Activated CD4-positive, alpha-beta T cell treated with anti-CD3 and anti-CD28 coated beads, Interleukin-2, amount 10 ng/mL, durations not matched to agents 7 days and 5 days (primary cell): ENCODE data around the gene ANGPT4. TPM values are rescaled to one million over a fixed set of nuclear protein-coding genes. Genes with fewer than 3 reads are reported as not detected.

Source experiments
- CTCF ChIA-PET: fragments of 350-600 bp; sonication (Branson Sonifier 250); formaldehyde crosslinking; loops from one replicate; lab custom pipeline; 2021; ENCODE audit warnings: antibody characterized with exemption; lab: Charles Lee
- POLR2A ChIA-PET: fragments of 350-600 bp; sonication (Branson Sonifier 250); formaldehyde crosslinking; loops from one replicate; lab custom pipeline; 2021; ENCODE audit warnings: antibody characterized with exemption; lab: Charles Lee
- DNase-seq: peaks from one replicate; pipeline ENCODE4 v3.0.0-alpha.2; 2020
- H3K27ac Mint-ChIP-seq: one replicate; pipeline ENCODE4 v1.8.0; 2021; ENCODE audit warnings: mild to moderate bottlenecking, moderate library complexity, mixed read lengths
- H3K27me3 Mint-ChIP-seq: one replicate; pipeline ENCODE4 v1.8.0; 2021; ENCODE audit warnings: mixed read lengths
- H3K36me3 Mint-ChIP-seq: one replicate; pipeline ENCODE4 v1.8.0; 2021; ENCODE audit warnings: low read depth, mixed read lengths
- H3K4me1 Mint-ChIP-seq: one replicate; pipeline ENCODE4 v1.8.0; 2021; ENCODE audit warnings: mixed read lengths
- H3K4me3 Mint-ChIP-seq: one replicate; pipeline ENCODE4 v1.8.0; 2021; ENCODE audit warnings: mild to moderate bottlenecking, moderate library complexity, mixed read lengths
- H3K9me3 Mint-ChIP-seq: one replicate; pipeline ENCODE4 v1.8.0; 2021; ENCODE audit warnings: mixed read lengths
- total RNA-seq, 2 experiments: library from RNA; stranded (reverse); gene quantifications; one replicate each; pipeline ENCODE4 v1.2.3, GENCODE V29; 2021

The ANGPT4 gene
- total RNA-seq, 2 experiments from 2014 or later = not detected

DNA sequence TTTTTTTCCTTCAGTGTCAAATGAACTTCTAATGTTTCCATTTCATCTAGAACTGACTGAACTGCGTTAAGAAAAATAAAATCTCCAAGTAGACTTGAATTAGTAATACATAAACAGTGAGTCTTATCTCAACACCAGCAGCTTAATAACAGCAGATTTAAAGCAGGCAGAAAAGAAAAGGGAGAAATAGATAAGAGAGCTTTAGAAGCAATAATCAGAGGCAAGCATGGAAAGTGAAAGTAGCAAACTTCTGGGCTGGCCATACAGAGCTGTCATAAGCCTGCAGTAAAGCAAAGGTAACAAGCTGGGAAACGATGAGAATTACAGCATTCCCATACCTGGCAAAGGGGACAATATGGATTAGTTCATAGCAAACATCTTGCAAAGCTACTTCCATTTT is 16.9 kb upstream of the ANGPT4 start:
- peaks cover 14% of the 10 kb centered on the region for H3K9me3 Mint-ChIP-seq
- H3K27me3 Mint-ChIP-seq = peaks cover 2% of the 10 kb centered on the region
- no peak overlapping the region for H3K27ac Mint-ChIP-seq
- POLR2A ChIA-PET = no interaction called here
- peaks cover 3% of the 10 kb centered on the region for H3K36me3 Mint-ChIP-seq
- H3K4me3 Mint-ChIP-seq = no peak overlapping the region
- no peak for DNase-seq
- H3K4me1 Mint-ChIP-seq = no peaks in the 10 kb centered on the region
- CTCF ChIA-PET = no interaction called here

GRCh38 chr20:931401-931800 is 15.3 kb upstream of the ANGPT4 start:
- peaks cover 14% of the 10 kb centered on the region for H3K9me3 Mint-ChIP-seq
- no peak for DNase-seq
- H3K4me1 Mint-ChIP-seq = no peaks in the 10 kb centered on the region
- POLR2A ChIA-PET = no interaction called here
- peaks cover 10% of the 10 kb centered on the region for H3K27me3 Mint-ChIP-seq
- no peak overlapping the region for H3K4me3 Mint-ChIP-seq
- CTCF ChIA-PET = no interaction called here
- peaks cover 3% of the 10 kb centered on the region for H3K36me3 Mint-ChIP-seq
- H3K27ac Mint-ChIP-seq = no peak overlapping the region

- ChIA-PET POLR2A (no interaction called here), CTCF (interaction anchor here (0.9 kb wide), 1 partner anchor 12 kb away, joined by 3 read pairs; no protein-coding TSS in a partner anchor)
- Mint-ChIP-seq H3K9me3 (peaks cover 12% of the 10 kb centered on the region), H3K4me3 (no peak overlapping the region), H3K27me3 (peaks cover 10% of the 10 kb centered on the region), H3K36me3 (peaks cover under 1% of the 10 kb centered on the region), H3K27ac (no peak overlapping the region), H3K4me1 (no peaks in the 10 kb centered on the region)
- no peak for DNase-seq
These were observed 10.5 kb upstream of the ANGPT4 start for GRCh38 chr20:926670-927069.

- ChIA-PET CTCF (no interaction called here), POLR2A (no interaction called here)
- peaks cover 4% of the 10 kb centered on the region for H3K9me3 Mint-ChIP-seq
- no peak overlapping the region for H3K4me3 Mint-ChIP-seq
- no peak for DNase-seq
- peaks cover 10% of the 10 kb centered on the region for H3K27me3 Mint-ChIP-seq
- no peak overlapping the region for H3K27ac Mint-ChIP-seq
- H3K4me1 Mint-ChIP-seq = no peaks in the 10 kb centered on the region
- H3K36me3 Mint-ChIP-seq = no peaks in the 10 kb centered on the region
These were observed 9.4 kb upstream of the ANGPT4 start for GRCh38 chr20:925516-925915.

DNA sequence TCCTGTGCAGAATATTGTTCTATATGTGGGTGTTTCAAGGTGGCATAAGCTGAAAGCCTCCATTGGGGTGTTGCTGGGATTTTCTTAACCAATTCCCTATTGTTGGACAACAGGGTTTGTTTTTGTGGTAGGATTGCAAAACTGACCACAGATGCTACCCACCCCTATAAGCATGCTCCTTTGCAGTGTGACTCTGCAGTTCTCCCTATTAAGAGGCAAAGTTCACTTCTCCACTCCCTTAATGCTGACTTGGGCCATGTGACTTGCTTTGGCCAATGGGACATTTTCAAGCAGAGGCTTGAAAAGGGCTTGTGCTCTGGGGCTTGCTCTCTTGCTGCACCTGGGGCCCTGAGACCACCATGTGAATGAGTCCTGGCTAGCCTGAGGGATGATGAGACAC is 8.5 kb upstream of the ANGPT4 start:
- no peak overlapping the region for H3K27ac Mint-ChIP-seq
- CTCF ChIA-PET = no interaction called here

GRCh38 chr20:922781-923180 is 6.6 kb upstream of the ANGPT4 start:
- Mint-ChIP-seq H3K4me1 (no peaks in the 10 kb centered on the region), H3K4me3 (no peak overlapping the region), H3K27me3 (peaks cover 8% of the 10 kb centered on the region), H3K36me3 (no peaks in the 10 kb centered on the region), H3K9me3 (no peaks in the 10 kb centered on the region), H3K27ac (no peak overlapping the region)
- CTCF ChIA-PET = interaction anchor here (0.5 kb wide), 1 partner anchor 980 kb away, joined by 3 read pairs; no protein-coding TSS in a partner anchor
- POLR2A ChIA-PET = no interaction called here
- no peak for DNase-seq

More for the DNA sequence above, 8.5 kb upstream of the ANGPT4 start:
- Mint-ChIP-seq H3K27me3 (peaks cover 10% of the 10 kb centered on the region), H3K9me3 (no peaks in the 10 kb centered on the region), H3K4me1 (no peaks in the 10 kb centered on the region), H3K4me3 (no peak overlapping the region), H3K36me3 (no peaks in the 10 kb centered on the region)
- no peak for DNase-seq
- POLR2A ChIA-PET = no interaction called here

DNA sequence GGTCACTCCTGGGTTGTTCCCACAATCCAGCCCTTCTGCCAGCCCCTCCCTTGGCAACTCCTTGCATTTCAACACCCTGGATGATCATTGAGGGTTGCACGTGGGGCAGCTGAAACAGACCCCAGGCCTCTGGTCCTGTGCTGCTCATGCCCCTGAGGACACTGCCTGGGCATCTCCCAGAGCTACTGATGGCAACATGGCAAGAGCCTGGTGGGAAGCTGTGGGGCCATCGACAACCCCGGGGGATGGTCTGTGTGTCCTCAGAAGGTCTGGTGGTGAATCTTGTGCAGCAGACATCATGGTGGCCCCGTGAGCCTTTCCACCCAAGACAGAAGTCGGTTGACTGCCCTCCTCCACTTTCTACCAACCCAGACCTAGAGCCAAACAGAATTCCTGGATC is 4.9 kb upstream of the ANGPT4 start:
- Mint-ChIP-seq H3K4me1 (no peaks in the 10 kb centered on the region), H3K36me3 (no peaks in the 10 kb centered on the region), H3K9me3 (no peaks in the 10 kb centered on the region), H3K27ac (no peak overlapping the region), H3K4me3 (no peak overlapping the region), H3K27me3 (peaks cover 3% of the 10 kb centered on the region)
- no peak for DNase-seq
- CTCF ChIA-PET = no interaction called here
- POLR2A ChIA-PET = no interaction called here

DNA sequence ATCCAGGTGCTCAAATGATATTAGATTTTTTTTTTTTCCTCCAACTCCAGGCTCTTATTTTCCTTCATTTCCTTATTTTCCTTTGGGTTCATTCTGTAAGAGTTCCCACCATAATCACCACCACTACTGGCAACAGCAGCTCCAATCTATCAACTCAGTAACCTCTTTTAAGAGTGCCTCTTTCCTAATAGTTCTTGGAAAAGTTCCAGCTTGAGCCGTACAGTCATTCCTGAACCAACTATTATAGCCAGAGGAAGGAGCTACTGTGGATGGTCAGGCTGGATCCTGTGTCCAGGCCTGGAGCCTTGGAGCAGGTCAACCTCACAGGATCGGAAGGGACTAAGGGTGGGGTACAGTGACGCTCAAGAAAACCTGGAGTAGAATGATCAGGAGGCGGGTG is 4.2 kb upstream of the ANGPT4 start:
- no peaks in the 10 kb centered on the region for H3K36me3 Mint-ChIP-seq
- no peak for DNase-seq
- peaks cover 3% of the 10 kb centered on the region for H3K27me3 Mint-ChIP-seq
- H3K4me1 Mint-ChIP-seq = no peaks in the 10 kb centered on the region
- ChIA-PET POLR2A (no interaction called here), CTCF (no interaction called here)
- H3K9me3 Mint-ChIP-seq = no peaks in the 10 kb centered on the region
- no peak overlapping the region for H3K27ac Mint-ChIP-seq
- H3K4me3 Mint-ChIP-seq = no peak overlapping the region

GRCh38 chr20:919491-919916 is 3.4 kb upstream of the ANGPT4 start:
- no peak for DNase-seq
- H3K4me3 Mint-ChIP-seq = no peak overlapping the region
- no peaks in the 10 kb centered on the region for H3K9me3 Mint-ChIP-seq
- ChIA-PET CTCF (no interaction called here), POLR2A (no interaction called here)
- no peaks in the 10 kb centered on the region for H3K36me3 Mint-ChIP-seq
- peaks cover 7% of the 10 kb centered on the region for H3K27me3 Mint-ChIP-seq
- no peak overlapping the region for H3K27ac Mint-ChIP-seq
- H3K4me1 Mint-ChIP-seq = no peaks in the 10 kb centered on the region

DNA sequence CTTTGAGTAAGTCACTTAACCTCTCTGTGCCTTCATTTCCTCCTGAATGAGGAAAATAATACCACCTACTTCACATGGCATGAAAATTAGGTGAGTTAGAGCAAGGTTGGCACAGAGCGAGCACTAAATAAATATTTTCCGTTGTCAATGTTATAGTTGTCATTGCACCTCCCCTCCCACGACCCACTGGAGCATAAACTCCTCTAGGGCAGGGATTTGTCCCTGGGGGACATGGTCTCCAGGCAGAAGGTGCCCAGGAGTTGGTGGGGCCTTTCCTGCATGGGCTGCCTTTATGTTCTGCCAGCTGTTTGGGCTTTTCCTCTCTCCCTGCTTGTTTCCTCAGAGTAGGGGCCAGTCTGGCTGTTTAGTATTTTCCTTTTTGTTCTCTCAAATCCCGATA is 1.3 kb upstream of the ANGPT4 start:
- CTCF ChIA-PET = no interaction called here

DNA sequence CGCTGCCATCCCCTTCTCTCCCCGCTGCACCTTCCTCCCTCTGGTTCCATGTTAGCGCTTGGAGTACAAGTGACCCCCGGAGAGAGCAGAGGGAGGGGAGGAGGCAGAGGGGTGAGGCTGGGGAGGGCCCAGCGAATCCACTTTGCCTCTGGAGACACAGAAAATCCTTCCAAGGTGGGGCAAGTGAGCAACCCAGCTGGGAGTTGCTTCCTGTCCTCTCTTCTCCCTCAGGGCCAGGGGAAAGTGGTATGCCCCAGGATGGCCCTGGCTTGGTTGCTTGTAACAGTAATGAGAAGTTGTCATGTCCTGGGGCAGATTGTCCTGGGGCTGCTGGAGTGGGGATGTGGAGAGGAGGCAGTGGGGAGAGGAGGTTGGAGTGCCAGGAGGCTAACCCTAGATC is 691 bp upstream of the ANGPT4 start:
- H3K27ac Mint-ChIP-seq = no peak overlapping the region
- ChIA-PET POLR2A (no interaction called here), CTCF (no interaction called here)
- DNase-seq = no peak
- H3K4me3 Mint-ChIP-seq = no peak overlapping the region
- no peaks in the 10 kb centered on the region for H3K4me1 Mint-ChIP-seq
- H3K36me3 Mint-ChIP-seq = no peaks in the 10 kb centered on the region
- H3K9me3 Mint-ChIP-seq = no peaks in the 10 kb centered on the region
- peaks cover 11% of the 10 kb centered on the region for H3K27me3 Mint-ChIP-seq

More for the DNA sequence above, 1.3 kb upstream of the ANGPT4 start:
- Mint-ChIP-seq H3K9me3 (no peaks in the 10 kb centered on the region), H3K27me3 (peaks cover 11% of the 10 kb centered on the region), H3K27ac (no peak overlapping the region), H3K4me1 (no peaks in the 10 kb centered on the region), H3K36me3 (no peaks in the 10 kb centered on the region), H3K4me3 (no peak overlapping the region)
- DNase-seq = no peak
- POLR2A ChIA-PET = no interaction called here

GRCh38 chr20:914727-915498 is 1.2 kb downstream of the ANGPT4 start:
- peaks cover 11% of the 10 kb centered on the region for H3K27me3 Mint-ChIP-seq
- H3K27ac Mint-ChIP-seq = no peak overlapping the region
- no peaks in the 10 kb centered on the region for H3K9me3 Mint-ChIP-seq
- ChIA-PET POLR2A (no interaction called here), CTCF (interaction anchor here (0.5 to 1.3 kb wide), 4 partner anchors 9 to 97 kb away, joined by 3 to 5 read pairs (median 4); no protein-coding TSS in a partner anchor)
- no peak overlapping the region for H3K4me3 Mint-ChIP-seq
- no peaks in the 10 kb centered on the region for H3K36me3 Mint-ChIP-seq
- no peaks in the 10 kb centered on the region for H3K4me1 Mint-ChIP-seq
- no peak for DNase-seq

DNA sequence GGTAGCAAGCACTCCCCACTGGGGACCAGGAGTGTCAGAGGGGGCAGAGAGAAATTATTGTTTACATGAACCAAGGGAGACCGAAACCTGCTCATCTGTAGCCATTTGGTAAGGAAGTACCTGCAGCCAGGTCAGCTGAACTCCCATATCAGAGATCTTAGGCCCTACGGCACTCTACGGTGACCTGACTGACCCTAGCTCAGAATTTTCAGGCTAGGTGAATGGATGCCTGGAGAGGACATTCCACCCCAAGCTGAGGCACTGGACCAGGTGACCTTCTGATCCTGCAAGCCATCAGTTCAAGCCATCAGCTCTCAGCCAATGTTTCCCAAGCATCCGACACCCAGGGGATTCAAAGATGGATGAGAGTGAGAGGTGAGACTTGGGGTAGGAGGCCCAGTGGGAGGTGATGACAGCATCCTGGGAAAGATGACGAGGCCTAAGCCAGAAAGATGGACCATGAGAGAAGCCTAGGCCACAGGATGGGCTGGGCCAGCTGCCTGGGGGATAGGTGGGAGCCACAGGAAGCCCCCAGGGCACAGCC is 2.8 kb downstream of the ANGPT4 start:
- Mint-ChIP-seq H3K36me3 (no peaks in the 10 kb centered on the region), H3K27me3 (peaks cover 11% of the 10 kb centered on the region), H3K27ac (no peak overlapping the region), H3K4me3 (no peak overlapping the region), H3K9me3 (no peaks in the 10 kb centered on the region), H3K4me1 (no peaks in the 10 kb centered on the region)
- no peak for DNase-seq
- ChIA-PET CTCF (interaction anchor here (1.6 kb wide), 1 partner anchor 43 kb away, joined by 4 read pairs; no protein-coding TSS in a partner anchor), POLR2A (no interaction called here)
